ENCODE data around the gene TMC1.

GRCh38 chr9:72884508-72884907 lies 363.1 kb downstream of the TMC1 start:
- TF ChIP-seq CTCF (IDR thresholded peaks at IDR 0.05) (no peak), POLR2A (IDR thresholded peaks at IDR 0.05) (no peak)

Data from breast epithelium (tissue), 3 donors.